DOHH2 (cell line): ENCODE results near the gene HTR6.

Source experiments
- H3F3A ChIP-seq: fragments of 200-600 bp; sonication (generic), shearing (Covaris generic); 2 replicates; pipeline ENCODE4 v1.6.0; 2016; ENCODE audit warnings: antibody characterized with exemption, mild to moderate bottlenecking; ENCODE audit not compliant: control insufficient read depth, insufficient read depth
- H3K27ac ChIP-seq: fragments of 200-600 bp; sonication (generic); 2 replicates; pipeline ENCODE4 v1.5.1; 2014; ENCODE audit warnings: low read depth, mild to moderate bottlenecking, low read length, moderate library complexity
- H3K27me3 ChIP-seq: fragments of 200-600 bp; sonication (generic); 2 replicates; pipeline ENCODE4 v1.6.1; 2014; ENCODE audit warnings: mild to moderate bottlenecking, low read length, mixed read lengths; ENCODE audit not compliant: control insufficient read depth
- H3K36me3 ChIP-seq: fragments of 200-600 bp; sonication (generic); 2 replicates; pipeline ENCODE4 v1.6.1; 2014; ENCODE audit warnings: mild to moderate bottlenecking, low read length, moderate library complexity, mixed read lengths; ENCODE audit not compliant: control insufficient read depth
- H3K4me1 ChIP-seq: fragments of 200-600 bp; sonication (generic); 2 replicates; pipeline ENCODE4 v1.6.1; 2014; ENCODE audit warnings: mild to moderate bottlenecking, low read length, mixed read lengths; ENCODE audit not compliant: control insufficient read depth
- H3K4me2 ChIP-seq: fragments of 200-600 bp; sonication (generic); 2 replicates; pipeline ENCODE4 v1.6.0; 2014; ENCODE audit warnings: mild to moderate bottlenecking, low read length, moderate library complexity
- H3K4me3 ChIP-seq: fragments of 200-600 bp; sonication (generic); 2 replicates; pipeline ENCODE4 v1.5.1; 2014; ENCODE audit warnings: mild to moderate bottlenecking, low read length, mixed read lengths
- H3K79me2 ChIP-seq: fragments of 200-600 bp; sonication (generic); 2 replicates; pipeline ENCODE4 v1.6.1; 2014; ENCODE audit warnings: mild to moderate bottlenecking, low read length, mixed read lengths; ENCODE audit not compliant: control insufficient read depth
- H3K9me2 ChIP-seq: fragments of 200-600 bp; sonication (generic); replicated peaks from 2 replicates; pipeline ENCODE4 v1.6.1; 2014; ENCODE audit warnings: mild to moderate bottlenecking, low read length, mixed read lengths; ENCODE audit not compliant: control insufficient read depth
- H3K9me3 ChIP-seq: fragments of 200-600 bp; sonication (generic); 2 replicates; pipeline ENCODE4 v1.6.1; 2014; ENCODE audit warnings: antibody characterized with exemption, low read length, mixed read lengths; ENCODE audit not compliant: control insufficient read depth, insufficient read depth
- H4K20me1 ChIP-seq: fragments of 200-600 bp; sonication (generic); 2 replicates; pipeline ENCODE4 v1.6.0; 2014; ENCODE audit warnings: low read depth, mild to moderate bottlenecking, antibody characterized with exemption, low read length, moderate library complexity; ENCODE audit not compliant: control insufficient read depth, insufficient read depth
- CTCF ChIP-seq: fragments of 200-600 bp; sonication (generic); IDR thresholded peaks from one replicate; pipeline ENCODE4 v1.5.1; 2014; ENCODE audit warnings: antibody characterized with exemption, mild to moderate bottlenecking, low read depth, low read length; ENCODE audit not compliant: poor library complexity, severe bottlenecking
- EZH2phosphoT487 ChIP-seq: fragments of 200-600 bp; sonication (generic); IDR thresholded peaks from 2 replicates; pipeline ENCODE4 v1.6.1; 2017; ENCODE audit warnings: borderline replicate concordance, mild to moderate bottlenecking, antibody characterized with exemption, low read length, moderate library complexity, mixed read lengths

Gene HTR6

GRCh38 chr1:19728413-19729145, 63.9 kb downstream of the HTR6 start:
- H3K27me3 ChIP-seq = no peaks in the 10 kb centered on the region
- H3K36me3 ChIP-seq = no peaks in the 10 kb centered on the region
- peaks cover 6% of the 10 kb centered on the region; the same call in 1 of the 2 replicates for H3K9me3 ChIP-seq
- no peak overlapping the region for H3K27ac ChIP-seq
- H4K20me1 ChIP-seq = no peaks in the 10 kb centered on the region
- H3F3A ChIP-seq = no peaks in the 10 kb centered on the region
- H3K79me2 ChIP-seq = no peaks in the 10 kb centered on the region
- no peaks in the 10 kb centered on the region for H3K9me2 ChIP-seq
- no peak for TF ChIP-seq EZH2phosphoT487
- TF ChIP-seq CTCF = no peak
- H3K4me2 ChIP-seq = no peak overlapping the region
- H3K4me1 ChIP-seq = no peaks in the 10 kb centered on the region
- H3K4me3 ChIP-seq = no peak overlapping the region

DNA sequence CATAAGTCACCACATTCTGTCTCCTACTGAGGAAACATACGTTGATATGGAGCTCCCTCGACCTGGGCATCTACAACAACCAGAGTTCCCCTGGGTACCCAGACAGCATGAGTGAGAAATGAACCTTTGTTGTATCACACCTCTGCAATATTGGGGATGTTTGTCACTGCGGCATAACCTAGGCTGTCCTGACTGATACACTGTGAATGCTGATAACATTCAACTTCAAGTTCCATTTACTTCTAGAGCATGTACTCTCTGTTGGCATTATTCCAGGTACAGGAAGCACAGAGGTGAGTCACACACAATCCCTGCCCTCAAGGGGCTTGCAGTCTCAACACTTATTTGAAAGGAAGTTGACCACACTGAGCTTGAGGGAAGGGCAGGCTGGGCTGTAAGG, 65.6 kb downstream of the HTR6 start:
- no peak overlapping the region for H3K27ac ChIP-seq
- H3K27me3 ChIP-seq = no peaks in the 10 kb centered on the region
- no peaks in the 10 kb centered on the region for H3K4me1 ChIP-seq
- H3K36me3 ChIP-seq = no peaks in the 10 kb centered on the region
- H3F3A ChIP-seq = no peaks in the 10 kb centered on the region
- TF ChIP-seq CTCF (no peak), EZH2phosphoT487 (no peak)
- no peak overlapping the region for H3K4me2 ChIP-seq
- peaks cover 6% of the 10 kb centered on the region; the same call in 1 of the 2 replicates for H3K9me3 ChIP-seq
- no peaks in the 10 kb centered on the region for H4K20me1 ChIP-seq
- H3K4me3 ChIP-seq = no peak overlapping the region
- H3K9me2 ChIP-seq = no peaks in the 10 kb centered on the region
- no peaks in the 10 kb centered on the region for H3K79me2 ChIP-seq
